GM12891 (cell line): Measurements from ENCODE around the gene PRR19.

Source experiments
- DNase-seq: peaks from one replicate; pipeline ENCODE4 v3.0.0; 2011; ENCODE audit warnings: low spot score; ENCODE audit not compliant: insufficient read length
- FAIRE-seq: peaks from 2 replicates; lab custom pipeline; 2011; peaks lifted over from hg19 to GRCh38; lab: Jason Lieb, UNC
- PAX5 ChIP-seq: IDR thresholded peaks from 2 replicates; pipeline ENCODE4 v1.6.1; 2011; ENCODE audit warnings: low read length, moderate library complexity, mild to moderate bottlenecking; ENCODE audit not compliant: insufficient read depth, severe bottlenecking
- POLR2A ChIP-seq: IDR thresholded peaks from 2 replicates; pipeline ENCODE4 v1.6.1; 2011; ENCODE audit warnings: low read depth, low read length, control low read depth
- POLR2AphosphoS5 ChIP-seq: IDR thresholded peaks from 2 replicates; pipeline ENCODE4 v1.6.1; 2011; ENCODE audit warnings: low read depth, low read length, control low read depth
- POU2F2 ChIP-seq: IDR thresholded peaks from 2 replicates; pipeline ENCODE4 v1.6.1; 2011; ENCODE audit warnings: low read depth, mild to moderate bottlenecking, control low read depth, low read length, moderate library complexity
- SPI1 ChIP-seq: IDR thresholded peaks from 2 replicates; pipeline ENCODE4 v1.6.1; 2011; ENCODE audit warnings: low read depth, low read length, control low read depth
- TAF1 ChIP-seq: IDR thresholded peaks from 2 replicates; pipeline ENCODE4 v1.6.1; 2011; ENCODE audit warnings: low read depth, low read length, control low read depth

The PRR19 gene

GRCh38 chr19:42350417-42350816 lies 48.5 kb downstream of the PRR19 start:
- DNase-seq (no peak), FAIRE-seq (no peak)
- no peak for TF ChIP-seq TAF1
- no peak for TF ChIP-seq POLR2A
- no peak for TF ChIP-seq PAX5
- no peak for TF ChIP-seq POLR2AphosphoS5
- TF ChIP-seq POU2F2, result no peak
- TF ChIP-seq SPI1, result no peak

- FAIRE-seq (no peak), DNase-seq (no peak)
- TF ChIP-seq SPI1 (no peak), PAX5 (no peak), TAF1 (no peak), POLR2AphosphoS5 (no peak), POLR2A (no peak), POU2F2 (no peak)
Observed at GRCh38 chr19:42351079-42351735, 49.3 kb downstream of the PRR19 start.

GRCh38 chr19:42352301-42353259 lies 50.6 kb downstream of the PRR19 start:
- FAIRE-seq, result peak; percentile 66
- DNase-seq, result peak; percentile 58
- TF ChIP-seq SPI1, result no peak
- TF ChIP-seq POLR2A, result no peak
- no peak for TF ChIP-seq POLR2AphosphoS5
- no peak for TF ChIP-seq TAF1
- no peak for TF ChIP-seq PAX5
- TF ChIP-seq POU2F2, result no peak

- no peak for TF ChIP-seq POU2F2
- no peak for TF ChIP-seq POLR2AphosphoS5
- no peak for TF ChIP-seq POLR2A
- no peak for TF ChIP-seq PAX5
- no peak for TF ChIP-seq TAF1
- TF ChIP-seq SPI1, result no peak
- no peak for DNase-seq
- no peak for FAIRE-seq
Observed at GRCh38 chr19:42353341-42354015, 51.5 kb downstream of the PRR19 start.

GRCh38 chr19:42355896-42356295 lies 54.0 kb downstream of the PRR19 start:
- DNase-seq, result no peak
- FAIRE-seq, result no peak
- no peak for TF ChIP-seq PAX5
- no peak for TF ChIP-seq TAF1
- no peak for TF ChIP-seq POU2F2
- no peak for TF ChIP-seq POLR2AphosphoS5
- TF ChIP-seq SPI1, result no peak
- TF ChIP-seq POLR2A, result no peak

- FAIRE-seq (no peak), DNase-seq (no peak)
- TF ChIP-seq POLR2A, result no peak
- TF ChIP-seq POLR2AphosphoS5, result no peak
- no peak for TF ChIP-seq PAX5
- TF ChIP-seq POU2F2, result no peak
- no peak for TF ChIP-seq SPI1
- no peak for TF ChIP-seq TAF1
Observed at GRCh38 chr19:42356686-42357085, 54.8 kb downstream of the PRR19 start.

- FAIRE-seq (no peak), DNase-seq (no peak)
- TF ChIP-seq PAX5, result no peak
- TF ChIP-seq POU2F2, result no peak
- TF ChIP-seq TAF1, result no peak
- TF ChIP-seq POLR2A, result no peak
- no peak for TF ChIP-seq SPI1
- TF ChIP-seq POLR2AphosphoS5, result no peak
Observed at GRCh38 chr19:42357290-42357689, 55.4 kb downstream of the PRR19 start.
